HuH-7 (cell line): ENCODE data around the gene CERKL.

Experiments
- DNase-seq: peaks from one replicate; pipeline ENCODE4 v3.0.0; 2011; ENCODE audit warnings: low spot score

Gene CERKL

GRCh38 chr2:181576431-181576830, 80.5 kb downstream of the CERKL start:
- no peak for DNase-seq

GRCh38 chr2:181575650-181576025, 81.3 kb downstream of the CERKL start:
- no peak for DNase-seq

GRCh38 chr2:181575024-181575649, 81.8 kb downstream of the CERKL start:
- DNase-seq = no peak

GRCh38 chr2:181574321-181574720, 82.6 kb downstream of the CERKL start:
- DNase-seq = no peak

- DNase-seq = no peak
Observed at GRCh38 chr2:181573140-181573736, 83.7 kb downstream of the CERKL start.

- DNase-seq = no peak
Observed at GRCh38 chr2:181570833-181571661, 85.9 kb downstream of the CERKL start.

- no peak for DNase-seq
Observed at GRCh38 chr2:181570059-181570458, 86.8 kb downstream of the CERKL start.

GRCh38 chr2:181566334-181567032, 90.4 kb downstream of the CERKL start:
- DNase-seq = no peak

GRCh38 chr2:181563101-181563692, 93.7 kb downstream of the CERKL start:
- DNase-seq = no peak

- DNase-seq = no peak
Observed at GRCh38 chr2:181558371-181558770, 98.5 kb downstream of the CERKL start.

- DNase-seq = no peak
Observed at GRCh38 chr2:181554061-181554830, 102.7 kb downstream of the CERKL start.

GRCh38 chr2:181553244-181553643, 103.7 kb downstream of the CERKL start:
- DNase-seq = no peak

GRCh38 chr2:181552808-181553207, 104.1 kb downstream of the CERKL start:
- DNase-seq = no peak

- no peak for DNase-seq
Observed at GRCh38 chr2:181546086-181546485, 110.8 kb downstream of the CERKL start.

- DNase-seq = no peak
Observed at GRCh38 chr2:181542170-181542569, 114.7 kb downstream of the CERKL start.

- DNase-seq = no peak
Observed at GRCh38 chr2:181540421-181540820, 116.5 kb downstream of the CERKL start.

- no peak for DNase-seq
Observed at GRCh38 chr2:181536730-181537129, 120.2 kb downstream of the CERKL start.

- no peak for DNase-seq
Observed at GRCh38 chr2:181528441-181528840, 128.5 kb downstream of the CERKL start.

GRCh38 chr2:181527058-181527457, 129.8 kb downstream of the CERKL start:
- no peak for DNase-seq

- DNase-seq = no peak
Observed at GRCh38 chr2:181526014-181526413, 130.9 kb downstream of the CERKL start.

GRCh38 chr2:181523756-181524155, 133.1 kb downstream of the CERKL start:
- DNase-seq = no peak
